HG02763 (cell line): ENCODE results near the gene CHN2.

Experiments used
- ATAC-seq: cut with Tn5 transposase; IDR thresholded peaks from one replicate; pipeline ENCODE4 v1.9.1; 2021; ENCODE audit warnings: mild to moderate bottlenecking, moderate library complexity; ENCODE audit not compliant: unreplicated experiment

Gene CHN2

GRCh38 chr7:29217113-29217512 lies 22.5 kb downstream of the CHN2 start:
- no peak for ATAC-seq

- ATAC-seq = no peak
Observed at GRCh38 chr7:29224726-29225125, 30.2 kb downstream of the CHN2 start.

GRCh38 chr7:29228289-29229011 lies 33.9 kb downstream of the CHN2 start:
- no peak for ATAC-seq

GRCh38 chr7:29229066-29229465 lies 34.5 kb downstream of the CHN2 start:
- no peak for ATAC-seq

GRCh38 chr7:29229946-29230345 lies 35.4 kb downstream of the CHN2 start:
- no peak for ATAC-seq

- ATAC-seq = no peak
Observed at GRCh38 chr7:29230871-29231345, 36.3 kb downstream of the CHN2 start.

GRCh38 chr7:29231671-29232232 lies 37.2 kb downstream of the CHN2 start:
- no peak for ATAC-seq

GRCh38 chr7:29234438-29234837 lies 39.9 kb downstream of the CHN2 start:
- ATAC-seq = no peak

GRCh38 chr7:29236071-29236580 lies 41.6 kb downstream of the CHN2 start:
- ATAC-seq = no peak

- no peak for ATAC-seq
Observed at GRCh38 chr7:29236649-29237048, 42.1 kb downstream of the CHN2 start.

GRCh38 chr7:29237489-29237888 lies 42.9 kb downstream of the CHN2 start:
- ATAC-seq = no peak

GRCh38 chr7:29239638-29240037 lies 45.1 kb downstream of the CHN2 start:
- ATAC-seq = no peak

GRCh38 chr7:29242265-29242664 lies 47.7 kb downstream of the CHN2 start:
- no peak for ATAC-seq

- no peak for ATAC-seq
Observed at GRCh38 chr7:29243910-29244655, 49.5 kb downstream of the CHN2 start.

- no peak for ATAC-seq
Observed at GRCh38 chr7:29247224-29247962, 52.8 kb downstream of the CHN2 start.

- ATAC-seq = no peak
Observed at GRCh38 chr7:29247963-29248236, 53.3 kb downstream of the CHN2 start.

GRCh38 chr7:29248713-29249382 lies 54.3 kb downstream of the CHN2 start:
- no peak for ATAC-seq

- ATAC-seq = no peak
Observed at GRCh38 chr7:29249383-29249750, 54.8 kb downstream of the CHN2 start.

- no peak for ATAC-seq
Observed at GRCh38 chr7:29249860-29250259, 55.3 kb downstream of the CHN2 start.

GRCh38 chr7:29253225-29253624 lies 58.6 kb downstream of the CHN2 start:
- no peak for ATAC-seq

GRCh38 chr7:29254591-29254990 lies 60.0 kb downstream of the CHN2 start:
- no peak for ATAC-seq
